Measurements from ENCODE around the gene JAG1.
"Not testable (repeated sequence)": the region's sequence is repeated elsewhere in the genome, so short reads cannot be mapped to it uniquely, and the experiment has no call there.

The JAG1 gene

GRCh38 chr20:10605547-10606195, 68.1 kb downstream of the JAG1 start:
- DNase-seq = no peak

GRCh38 chr20:10604865-10605440, 68.8 kb downstream of the JAG1 start:
- no peak for DNase-seq

- DNase-seq = no peak
Observed at GRCh38 chr20:10603971-10604864, 69.6 kb downstream of the JAG1 start.

- DNase-seq = no peak
Observed at GRCh38 chr20:10603378-10603777, 70.4 kb downstream of the JAG1 start.

- DNase-seq = no peak
Observed at GRCh38 chr20:10602221-10602871, 71.5 kb downstream of the JAG1 start.

GRCh38 chr20:10597637-10598036, 76.2 kb downstream of the JAG1 start:
- no peak for DNase-seq

GRCh38 chr20:10596710-10597121, 77.1 kb downstream of the JAG1 start:
- no peak for DNase-seq

GRCh38 chr20:10595985-10596384, 77.8 kb downstream of the JAG1 start:
- DNase-seq = no peak

- DNase-seq = no peak
Observed at GRCh38 chr20:10595266-10595665, 78.5 kb downstream of the JAG1 start.

GRCh38 chr20:10594296-10594868, 79.4 kb downstream of the JAG1 start:
- DNase-seq = no peak

- DNase-seq = no peak
Observed at GRCh38 chr20:10591946-10592521, 81.8 kb downstream of the JAG1 start.

- DNase-seq = no peak
Observed at GRCh38 chr20:10590950-10591671, 82.7 kb downstream of the JAG1 start.

GRCh38 chr20:10590446-10590845, 83.4 kb downstream of the JAG1 start:
- DNase-seq = not testable (repeated sequence)
